Ishikawa (cell line): ENCODE measurements around the gene REELD1.
A peak's percentile ranks its signal among the peaks of the same experiment; 100 is the strongest.

Source experiments
- CEBPB ChIP-seq: IDR thresholded peaks from 2 replicates; pipeline ENCODE4 v1.6.1; 2012
- CREB1 ChIP-seq: IDR thresholded peaks from 2 replicates; pipeline ENCODE4 v1.6.1; 2012; ENCODE audit warnings: low read depth
- EGR1 ChIP-seq: IDR thresholded peaks from 2 replicates; pipeline ENCODE4 v1.6.1; 2012
- EP300 ChIP-seq: IDR thresholded peaks from 2 replicates; pipeline ENCODE4 v1.6.1; 2012; ENCODE audit warnings: borderline replicate concordance
- FOXM1 ChIP-seq: IDR thresholded peaks from 2 replicates; pipeline ENCODE4 v1.6.1; 2012; ENCODE audit warnings: low read depth, borderline replicate concordance
- NFIC ChIP-seq: IDR thresholded peaks from 2 replicates; pipeline ENCODE4 v1.6.1; 2012
- RAD21 ChIP-seq: IDR thresholded peaks from 2 replicates; pipeline ENCODE4 v1.6.1; 2012; ENCODE audit warnings: low read depth
- REST ChIP-seq: IDR thresholded peaks from 2 replicates; pipeline ENCODE4 v1.6.1; 2012; ENCODE audit warnings: low read depth, mild to moderate bottlenecking
- TAF1 ChIP-seq: IDR thresholded peaks from 2 replicates; pipeline ENCODE4 v1.6.1; 2012; ENCODE audit warnings: low read depth, mild to moderate bottlenecking
- TCF12 ChIP-seq: IDR thresholded peaks from 2 replicates; pipeline ENCODE4 v1.6.1; 2012; ENCODE audit warnings: low read depth
- TEAD4 ChIP-seq: IDR thresholded peaks from 2 replicates; pipeline ENCODE4 v1.6.1; 2012
- USF1 ChIP-seq: IDR thresholded peaks from 2 replicates; pipeline ENCODE4 v1.6.1; 2012
- YY1 ChIP-seq: IDR thresholded peaks from 2 replicates; pipeline ENCODE4 v1.6.1; 2012; ENCODE audit warnings: low read depth
- ZBTB7A ChIP-seq: IDR thresholded peaks from 2 replicates; pipeline ENCODE4 v1.6.1; 2012; ENCODE audit warnings: low read depth
- TF ChIP-seq, protein P1 (sequence below): IDR thresholded peaks from 2 replicates; pipeline ENCODE4 v1.6.1; 2012

REELD1 gene

GRCh38 chr4:146256328-146256727 is 42.0 kb downstream of the REELD1 start:
- TF ChIP-seq REST (no peak), FOXM1 (no peak), EP300 (no peak), RAD21 (no peak)

- TF ChIP-seq CEBPB (no peak), REST (no peak), TEAD4 (no peak), USF1 (no peak)
These were observed 43.2 kb downstream of the REELD1 start for GRCh38 chr4:146257511-146257910.

- TF ChIP-seq NFIC, result no peak
- TF ChIP-seq, protein P1, sequence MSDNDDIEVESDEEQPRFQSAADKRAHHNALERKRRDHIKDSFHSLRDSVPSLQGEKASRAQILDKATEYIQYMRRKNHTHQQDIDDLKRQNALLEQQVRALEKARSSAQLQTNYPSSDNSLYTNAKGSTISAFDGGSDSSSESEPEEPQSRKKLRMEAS, result no peak
- TF ChIP-seq TCF12, result no peak
- no peak for TF ChIP-seq YY1
- TF ChIP-seq ZBTB7A, result no peak
- TF ChIP-seq USF1, result no peak
- TF ChIP-seq TEAD4, result no peak
- no peak for TF ChIP-seq EP300
- no peak for TF ChIP-seq CREB1
- TF ChIP-seq CEBPB, result no peak
- no peak for TF ChIP-seq TAF1
- no peak for TF ChIP-seq EGR1
- TF ChIP-seq FOXM1, result no peak
- TF ChIP-seq RAD21, result no peak
- no peak for TF ChIP-seq REST
These were observed 46.2 kb downstream of the REELD1 start for GRCh38 chr4:146260521-146260920.

- TF ChIP-seq REST (peak; percentile 24; the same call in 1 of the 2 replicates), TCF12 (no peak), FOXM1 (no peak), TEAD4 (no peak)
These were observed 46.7 kb downstream of the REELD1 start for GRCh38 chr4:146261041-146261440.
